ENCODE measurements around the gene IPO11.

- TF ChIP-seq POLR2AphosphoS5 (IDR thresholded peaks at IDR 0.05; ENCODE audit: low read depth, low read length) = no peak
- no peak for TF ChIP-seq POLR2A (IDR thresholded peaks at IDR 0.05; ENCODE audit: low read depth, low read length)
- no peak for TF ChIP-seq TAF1 (IDR thresholded peaks at IDR 0.05; ENCODE audit: low read depth, low read length)
These were observed 148.2 kb downstream of the IPO11 start for GRCh38 chr5:62560786-62561185.

Data from GM12891 (cell line).